MCF 10A (cell line): ENCODE data around the gene ITGA1. TPM values are rescaled to one million over a fixed set of nuclear protein-coding genes. Genes with fewer than 3 reads are reported as not detected.

Source experiments
- BruUV-seq: library from RNA; stranded (reverse); fragments of 400-500 nt; replicated peaks from 2 replicates; lab custom pipeline; 2021; lab: Mats Ljungman, UMichigan
- CTCF ChIA-PET: fragments of 300-600 bp; sonication (Branson Sonifier 250); formaldehyde crosslinking; extraction: SDS; loops from one replicate; lab custom pipeline; 2021; ENCODE audit warnings: antibody characterized with exemption, inconsistent platforms; lab: Yijun Ruan, JAX
- POLR2A ChIA-PET: fragments of 300-600, 350-650 bp; sonication (Branson Sonifier 250); formaldehyde crosslinking; extraction: SDS; loops from one replicate; lab custom pipeline; 2020; ENCODE audit warnings: antibody characterized with exemption, inconsistent platforms; lab: Yijun Ruan, JAX
- DNase-seq: peaks from one replicate; pipeline ENCODE4 v3.0.0-alpha.2; 2018; ENCODE audit not compliant: unreplicated experiment
- H3K27ac Mint-ChIP-seq: one replicate; pipeline ENCODE4 v1.8.0; 2022; ENCODE audit warnings: mild to moderate bottlenecking, low read depth, mixed read lengths; ENCODE audit not compliant: unreplicated experiment
- H3K27me3 Mint-ChIP-seq: one replicate; pipeline ENCODE4 v1.8.0; 2022; ENCODE audit warnings: mixed read lengths; ENCODE audit not compliant: insufficient read depth, unreplicated experiment
- H3K36me3 Mint-ChIP-seq: one replicate; pipeline ENCODE4 v1.8.0; 2022; ENCODE audit warnings: mild to moderate bottlenecking, moderate library complexity, mixed read lengths; ENCODE audit not compliant: insufficient read depth, unreplicated experiment
- H3K4me1 Mint-ChIP-seq: one replicate; pipeline ENCODE4 v1.8.0; 2022; ENCODE audit warnings: mixed read lengths; ENCODE audit not compliant: insufficient read depth, unreplicated experiment
- H3K4me3 Mint-ChIP-seq: one replicate; pipeline ENCODE4 v1.8.0; 2022; ENCODE audit warnings: mild to moderate bottlenecking, moderate library complexity, mixed read lengths; ENCODE audit not compliant: unreplicated experiment
- H3K9me3 Mint-ChIP-seq: one replicate; pipeline ENCODE4 v1.8.0; 2022; ENCODE audit warnings: mixed read lengths; ENCODE audit not compliant: unreplicated experiment
- CTCF ChIP-seq: fragments of 200-600 bp; IDR thresholded peaks from one replicate; pipeline ENCODE4 v1.8.0; 2022; ENCODE audit warnings: antibody characterized with exemption, mild to moderate bottlenecking; ENCODE audit not compliant: unreplicated experiment
- intact Hi-C: fragments of 100-400 bp; cut with micrococcal nuclease; formaldehyde crosslinking; loops from 2 replicates; pipeline ENCODE4 v1.14.1; 2022
- total RNA-seq: library from RNA; stranded (reverse); gene quantifications from 2 replicates; pipeline ENCODE4 v1.2.3, GENCODE V29; 2022

The ITGA1 gene
- total RNA-seq, 1 experiment from 2014 or later: 7.7 TPM

- TF ChIP-seq CTCF: no peak
- H3K4me1 Mint-ChIP-seq: no peaks in the 10 kb centered on the region
- intact Hi-C loops: no loop called here
- H3K27me3 Mint-ChIP-seq: no peaks in the 10 kb centered on the region
- no peak for DNase-seq
- ChIA-PET CTCF (interaction anchor here (0.7 to 1.2 kb wide), 3 partner anchors 48 to 130 kb away, joined by 3 to 5 read pairs (median 4); no protein-coding TSS in a partner anchor), POLR2A (no interaction called here)
- no peak overlapping the region for H3K4me3 Mint-ChIP-seq
- H3K27ac Mint-ChIP-seq: no peak overlapping the region
- BruUV-seq: no TSS peak
- H3K36me3 Mint-ChIP-seq: no peaks in the 10 kb centered on the region
- H3K9me3 Mint-ChIP-seq: no peaks in the 10 kb centered on the region
Measured at GRCh38 chr5:52754051-52754450, 33.7 kb upstream of the ITGA1 start.

- no peak for TF ChIP-seq CTCF
- no peak overlapping the region for H3K4me3 Mint-ChIP-seq
- no TSS peak for BruUV-seq
- H3K36me3 Mint-ChIP-seq: no peaks in the 10 kb centered on the region
- intact Hi-C loops: no loop called here
- H3K9me3 Mint-ChIP-seq: no peaks in the 10 kb centered on the region
- CTCF ChIA-PET: interaction anchor here (0.7 kb wide), 2 partner anchors 62 to 156 kb away, joined by 3 read pairs; no protein-coding TSS in a partner anchor
- no peak overlapping the region for H3K27ac Mint-ChIP-seq
- no peak for DNase-seq
- H3K4me1 Mint-ChIP-seq: no peaks in the 10 kb centered on the region
- H3K27me3 Mint-ChIP-seq: no peaks in the 10 kb centered on the region
- POLR2A ChIA-PET: interaction anchor here (0.6 kb wide), 1 partner anchor 15 kb away, joined by 3 read pairs; no protein-coding TSS in a partner anchor
Measured at GRCh38 chr5:52757527-52757926, 30.2 kb upstream of the ITGA1 start.

- Mint-ChIP-seq H3K9me3 (no peaks in the 10 kb centered on the region), H3K27me3 (no peaks in the 10 kb centered on the region), H3K4me1 (no peaks in the 10 kb centered on the region), H3K36me3 (no peaks in the 10 kb centered on the region), H3K27ac (no peak overlapping the region), H3K4me3 (no peak overlapping the region)
- CTCF ChIA-PET: interaction anchor here (0.6 to 1.0 kb wide), 4 partner anchors 62 to 992 kb away, joined by 3 read pairs; no protein-coding TSS in a partner anchor
- peak; percentile 66 for DNase-seq
- no peak for TF ChIP-seq CTCF
- BruUV-seq: no TSS peak
- POLR2A ChIA-PET: no interaction called here
- intact Hi-C loops: no loop called here
Measured at GRCh38 chr5:52758014-52758413, 29.7 kb upstream of the ITGA1 start.

GRCh38 chr5:52759331-52759730 is 28.4 kb upstream of the ITGA1 start:
- intact Hi-C loops: no loop called here
- Mint-ChIP-seq H3K9me3 (no peaks in the 10 kb centered on the region), H3K27ac (no peak overlapping the region), H3K36me3 (no peaks in the 10 kb centered on the region), H3K4me3 (no peak overlapping the region), H3K4me1 (no peaks in the 10 kb centered on the region), H3K27me3 (no peaks in the 10 kb centered on the region)
- ChIA-PET CTCF (interaction anchor here (1.0 to 1.4 kb wide), 3 partner anchors 22 to 798 kb away, joined by 3 to 6 read pairs (median 3); no protein-coding TSS in a partner anchor), POLR2A (no interaction called here)
- no peak for TF ChIP-seq CTCF
- BruUV-seq: no TSS peak
- no peak for DNase-seq
